Activated T-helper 2 cell treated with anti-CD3 and anti-CD28 coated beads, Interferon-gamma antibody, Interleukin-2, Interleukin-4, amounts not matched to agents 10 μg/mL and 5 μg/mL and 100 μg/mL, durations not matched to agents 14 hours and 24 hours and 36 hours (primary cell): ENCODE data around the gene TECPR2. TPM values are rescaled to one million over a fixed set of nuclear protein-coding genes. Genes with fewer than 3 reads are reported as not detected.

Source experiments
- DNase-seq: peaks from one replicate; pipeline ENCODE4 v3.0.0; 2021; ENCODE audit warnings: low spot score
- H3K27ac Mint-ChIP-seq: one replicate; pipeline ENCODE4 v1.8.0; 2021; ENCODE audit warnings: mixed read lengths
- H3K27me3 Mint-ChIP-seq: one replicate; pipeline ENCODE4 v1.8.0; 2021; ENCODE audit warnings: low read depth, mixed read lengths
- H3K36me3 Mint-ChIP-seq: one replicate; pipeline ENCODE4 v1.8.0; 2021; ENCODE audit warnings: low read depth, mixed read lengths
- H3K4me1 Mint-ChIP-seq: one replicate; pipeline ENCODE4 v1.8.0; 2021; ENCODE audit warnings: low read depth, mixed read lengths
- H3K4me3 Mint-ChIP-seq: one replicate; pipeline ENCODE4 v1.8.0; 2021; ENCODE audit warnings: low read depth, mild to moderate bottlenecking, moderate library complexity, mixed read lengths
- H3K9me3 Mint-ChIP-seq: one replicate; pipeline ENCODE4 v1.8.0; 2021; ENCODE audit warnings: mixed read lengths
- intact Hi-C: fragments of 100-400 bp; cut with micrococcal nuclease; formaldehyde crosslinking; loops from one replicate; pipeline ENCODE4 v1.15.1; 2023
- total RNA-seq: library from RNA; stranded (reverse); gene quantifications from 2 replicates; pipeline ENCODE4 v1.2.3, GENCODE V29; 2022

The TECPR2 gene
- total RNA-seq, 1 donor from 2014 or later: 7.8 TPM

DNA sequence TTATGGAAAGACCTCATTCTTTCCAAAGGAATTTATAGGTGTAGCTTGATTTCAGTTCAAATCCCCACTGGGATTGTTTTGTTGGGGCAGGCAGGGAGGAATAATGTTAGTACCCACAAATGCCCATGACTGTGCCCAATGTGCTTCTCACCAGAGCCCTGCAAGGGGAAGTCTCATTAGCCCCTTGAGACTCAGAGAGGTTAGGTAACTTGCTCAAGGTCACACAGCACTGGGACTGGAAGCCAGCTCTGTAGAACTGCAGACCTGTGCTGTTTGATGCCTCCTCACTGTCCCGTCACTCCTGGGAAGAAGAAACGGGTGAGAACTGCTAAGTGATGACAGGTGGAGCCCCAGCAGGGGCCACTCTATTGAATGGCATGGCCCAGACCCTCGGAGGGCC, 138.0 kb downstream of the TECPR2 start:
- Mint-ChIP-seq H3K9me3 (no peaks in the 10 kb centered on the region), H3K4me3 (no peak overlapping the region), H3K4me1 (peaks cover 10% of the 10 kb centered on the region), H3K36me3 (no peaks in the 10 kb centered on the region), H3K27me3 (no peaks in the 10 kb centered on the region), H3K27ac (peak overlapping the region; percentile 33)
- no peak for DNase-seq
- intact Hi-C loops: no loop called here

DNA sequence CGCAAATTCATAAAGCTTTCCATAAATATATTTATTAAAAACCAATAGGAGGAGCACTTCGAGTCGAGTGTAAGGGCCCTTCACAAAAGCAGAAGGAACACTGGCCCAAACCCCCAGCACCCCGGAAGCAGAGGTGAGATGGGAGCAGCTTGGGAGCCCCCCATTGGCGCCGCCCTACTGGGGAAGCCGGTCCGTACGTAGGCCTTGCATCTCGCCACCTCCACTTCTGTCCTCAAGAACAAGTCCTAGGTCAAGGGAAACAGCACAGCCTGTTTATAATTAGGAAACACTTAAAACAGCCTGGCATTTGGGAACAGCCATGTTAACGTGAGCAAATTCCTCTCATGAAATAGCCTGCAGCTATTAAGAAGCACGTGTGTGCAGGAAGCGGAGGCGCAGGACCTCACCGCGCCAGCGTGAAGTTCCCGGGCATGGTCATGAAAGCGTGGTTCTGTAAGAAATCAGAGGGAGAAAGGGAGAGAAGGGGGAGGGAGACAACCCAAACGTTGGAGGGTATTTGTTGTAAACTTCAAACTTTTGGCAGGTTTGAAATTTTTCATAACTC, 139.1 kb downstream of the TECPR2 start:
- H3K4me1 Mint-ChIP-seq: peaks cover 10% of the 10 kb centered on the region
- H3K9me3 Mint-ChIP-seq: no peaks in the 10 kb centered on the region
- no peak for DNase-seq
- H3K27ac Mint-ChIP-seq: no peak overlapping the region
- H3K27me3 Mint-ChIP-seq: no peaks in the 10 kb centered on the region
- no peak overlapping the region for H3K4me3 Mint-ChIP-seq
- intact Hi-C loops: no loop called here
- peaks cover 3% of the 10 kb centered on the region for H3K36me3 Mint-ChIP-seq

DNA sequence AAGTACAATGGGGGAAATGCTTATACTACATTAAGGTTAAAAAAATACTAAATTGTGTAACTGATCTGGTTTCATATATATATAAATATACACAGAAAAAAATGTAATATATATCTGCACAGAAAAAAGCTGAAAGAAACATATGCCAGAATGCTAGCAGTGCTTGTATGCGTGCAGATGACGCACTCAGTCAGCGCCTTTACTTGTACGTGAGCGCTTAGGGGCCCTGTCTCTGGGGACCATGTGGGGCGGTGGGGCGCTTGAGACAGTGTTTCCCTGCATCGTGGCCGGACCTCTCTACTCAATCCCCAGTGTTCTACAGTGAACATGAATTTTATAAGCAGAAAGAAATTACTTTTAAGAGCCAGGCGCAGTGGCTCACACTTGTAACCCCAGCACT, 139.8 kb downstream of the TECPR2 start:
- Mint-ChIP-seq H3K27ac (no peak overlapping the region), H3K4me1 (peaks cover 10% of the 10 kb centered on the region), H3K4me3 (no peak overlapping the region), H3K9me3 (no peaks in the 10 kb centered on the region), H3K36me3 (peaks cover 3% of the 10 kb centered on the region), H3K27me3 (no peaks in the 10 kb centered on the region)
- intact Hi-C loops: no loop called here
- DNase-seq: no peak

DNA sequence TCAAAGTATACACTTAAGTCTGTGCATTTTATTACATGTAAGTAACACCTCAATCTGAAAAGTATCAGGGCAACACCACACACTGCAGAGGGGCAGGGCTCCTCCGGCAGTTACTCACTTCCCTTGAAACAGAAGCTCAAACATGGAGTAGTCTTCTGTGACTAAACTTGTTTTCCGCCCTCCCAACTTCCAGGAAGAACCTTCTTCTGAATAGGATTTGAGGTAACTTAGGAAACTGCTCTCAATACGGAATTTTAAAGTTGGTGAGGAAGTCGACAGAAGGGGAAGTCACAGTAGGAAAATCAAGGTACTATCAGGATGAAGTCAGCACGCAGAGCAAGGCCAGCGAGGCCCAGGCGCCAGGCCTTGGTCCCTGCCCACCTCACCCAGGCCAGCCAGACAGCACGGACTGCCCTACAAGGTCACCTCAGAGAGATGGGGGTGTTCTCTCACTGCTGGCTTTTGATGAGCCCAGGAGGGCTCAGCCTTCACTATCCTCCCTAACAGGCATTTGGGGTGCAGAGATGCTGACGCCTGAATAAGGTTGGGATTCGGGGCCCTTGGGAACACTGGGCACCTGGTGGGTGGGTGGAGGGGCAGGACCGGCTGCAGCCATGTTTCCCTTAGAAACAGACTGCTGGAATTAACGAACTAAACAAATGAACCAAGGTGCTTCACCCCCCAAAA, 141.0 kb downstream of the TECPR2 start:
- H3K27ac Mint-ChIP-seq: no peak overlapping the region
- no peak overlapping the region for H3K4me3 Mint-ChIP-seq
- H3K9me3 Mint-ChIP-seq: no peaks in the 10 kb centered on the region
- intact Hi-C loops: no loop called here
- no peaks in the 10 kb centered on the region for H3K27me3 Mint-ChIP-seq
- peaks cover 13% of the 10 kb centered on the region for H3K4me1 Mint-ChIP-seq
- H3K36me3 Mint-ChIP-seq: peaks cover 9% of the 10 kb centered on the region
- DNase-seq: no peak

DNA sequence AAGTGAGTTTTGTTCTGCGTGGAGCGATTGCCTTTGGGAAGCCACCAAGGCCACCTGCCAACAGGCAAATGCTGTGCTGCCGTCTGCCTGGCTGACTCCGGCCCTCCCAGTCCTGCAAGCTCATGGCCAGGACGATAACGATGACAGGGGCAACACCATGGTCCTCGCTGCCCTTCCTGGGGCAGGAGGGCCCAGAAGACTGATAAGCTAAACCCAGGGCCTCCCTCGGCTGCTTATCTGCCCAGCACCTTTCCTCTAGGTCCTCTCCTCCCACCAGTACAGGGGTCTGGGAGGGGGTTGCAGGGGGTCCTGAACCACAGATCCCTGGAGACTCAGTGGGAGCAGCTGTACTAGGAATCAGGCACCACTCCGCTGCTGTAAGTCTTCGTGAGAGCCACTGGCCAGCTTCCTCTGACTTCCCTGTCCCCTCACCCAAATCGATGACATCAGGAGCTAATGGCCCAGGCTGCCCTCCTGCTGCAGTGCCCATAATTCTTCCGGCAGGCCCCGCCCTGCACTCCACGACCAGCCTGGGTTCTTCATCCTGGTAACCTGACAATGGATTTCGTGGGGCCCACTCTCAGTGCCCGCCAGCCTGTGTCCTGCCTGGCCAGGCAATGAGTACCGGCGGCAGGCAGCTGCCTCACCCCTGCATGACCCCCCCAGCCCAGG, 141.7 kb downstream of the TECPR2 start:
- no peaks in the 10 kb centered on the region for H3K9me3 Mint-ChIP-seq
- no peak overlapping the region for H3K27ac Mint-ChIP-seq
- no peak for DNase-seq
- H3K4me3 Mint-ChIP-seq: no peak overlapping the region
- peaks cover 9% of the 10 kb centered on the region for H3K36me3 Mint-ChIP-seq
- no peaks in the 10 kb centered on the region for H3K27me3 Mint-ChIP-seq
- H3K4me1 Mint-ChIP-seq: peaks cover 13% of the 10 kb centered on the region
- intact Hi-C loops: no loop called here

DNA sequence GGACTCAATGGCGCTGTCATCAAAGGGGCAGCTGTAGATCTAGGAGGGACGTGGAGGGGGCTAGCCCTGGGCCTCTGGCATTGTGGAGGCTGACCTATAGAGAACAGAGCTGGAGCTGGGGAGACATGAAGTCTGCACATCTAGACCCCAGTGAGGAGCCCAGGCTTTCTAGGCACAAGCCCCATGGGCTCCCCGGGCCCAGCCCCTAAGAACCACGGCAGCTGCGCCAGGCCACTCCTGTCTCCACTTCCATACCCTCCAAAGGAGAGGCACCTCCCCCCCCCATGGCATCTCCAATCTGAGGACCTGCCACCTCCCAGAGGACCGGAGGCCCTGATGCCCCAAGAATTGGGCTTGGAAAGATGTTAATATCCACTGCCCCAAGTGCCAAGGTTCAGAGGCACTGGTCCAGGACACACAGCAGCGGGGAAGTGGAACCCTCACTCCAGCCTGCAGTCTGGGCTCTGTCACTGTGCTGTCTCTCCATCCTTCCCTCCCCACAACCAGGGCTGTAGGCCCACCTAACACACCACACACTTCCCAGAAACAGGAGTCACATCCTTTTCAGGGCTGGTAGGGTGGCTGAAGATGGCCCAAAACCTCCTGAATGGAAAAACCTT, 142.4 kb downstream of the TECPR2 start:
- no peak for DNase-seq
- intact Hi-C loops: no loop called here
- H3K27ac Mint-ChIP-seq: no peak overlapping the region
- peaks cover 11% of the 10 kb centered on the region for H3K4me1 Mint-ChIP-seq
- peaks cover 9% of the 10 kb centered on the region for H3K36me3 Mint-ChIP-seq
- no peaks in the 10 kb centered on the region for H3K27me3 Mint-ChIP-seq
- no peaks in the 10 kb centered on the region for H3K9me3 Mint-ChIP-seq
- no peak overlapping the region for H3K4me3 Mint-ChIP-seq

DNA sequence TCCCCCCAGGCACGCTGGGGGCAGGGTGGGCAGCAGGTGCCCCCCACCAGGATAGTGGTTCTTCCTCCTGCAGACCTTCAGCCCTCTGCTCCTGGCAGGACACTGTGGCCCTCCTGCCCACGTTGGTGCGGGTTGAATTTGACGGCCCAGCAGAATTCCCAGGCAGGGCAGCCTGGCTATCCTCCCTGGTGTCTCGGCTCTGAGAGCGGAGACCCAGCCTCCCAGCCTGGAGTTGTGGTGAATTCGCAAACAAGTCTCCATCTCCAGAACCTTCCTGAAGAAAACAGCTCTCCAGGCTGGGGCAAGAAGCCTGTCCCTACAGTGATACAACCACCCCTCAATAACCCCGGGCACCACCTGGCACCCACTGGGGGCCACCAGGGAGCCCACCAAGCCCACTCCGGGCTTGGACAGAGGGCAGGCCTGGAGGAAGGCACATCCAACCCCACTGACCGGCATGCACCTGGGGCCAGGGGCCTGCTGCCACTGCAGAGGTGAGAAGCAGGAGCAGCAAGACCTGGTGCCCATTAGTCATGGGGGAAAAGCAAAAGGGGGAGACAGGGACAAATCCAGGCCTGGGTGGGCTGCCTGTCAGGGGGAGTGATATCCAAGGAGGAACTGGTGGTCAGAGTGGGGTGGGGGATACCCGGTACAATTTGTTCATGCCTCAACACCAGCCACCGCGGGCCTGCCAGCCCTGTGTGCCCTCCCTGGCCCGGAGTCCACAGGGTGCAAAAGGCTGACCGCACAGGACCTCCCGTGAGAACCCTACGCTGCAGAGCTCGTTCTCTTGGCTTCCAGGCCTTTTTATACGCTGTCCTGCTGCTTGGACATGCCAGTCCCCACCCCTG, 143.3 kb downstream of the TECPR2 start:
- peaks cover 9% of the 10 kb centered on the region for H3K36me3 Mint-ChIP-seq
- intact Hi-C loops: no loop called here
- no peaks in the 10 kb centered on the region for H3K9me3 Mint-ChIP-seq

DNA sequence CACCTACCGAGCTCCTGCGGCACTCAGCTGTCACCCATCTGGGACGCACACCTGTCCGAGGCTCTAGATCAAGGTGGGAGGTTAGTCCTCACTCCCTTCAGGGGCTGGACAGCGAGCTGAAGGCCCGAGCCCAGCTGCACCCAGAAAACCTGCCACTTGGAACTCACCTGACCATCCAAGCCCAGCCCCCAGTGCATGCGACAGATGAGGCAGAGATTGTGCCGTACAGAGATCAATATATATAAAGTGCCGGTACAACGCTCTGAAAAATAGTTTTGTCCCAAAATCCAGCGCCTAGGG, 143.8 kb downstream of the TECPR2 start:
- Mint-ChIP-seq H3K27me3 (no peaks in the 10 kb centered on the region), H3K4me3 (no peak overlapping the region), H3K9me3 (no peaks in the 10 kb centered on the region), H3K36me3 (peaks cover 9% of the 10 kb centered on the region), H3K27ac (no peak overlapping the region), H3K4me1 (peaks cover 12% of the 10 kb centered on the region)
- DNase-seq: no peak
- intact Hi-C loops: no loop called here

More for the DNA sequence above, 143.3 kb downstream of the TECPR2 start:
- peaks cover 12% of the 10 kb centered on the region for H3K4me1 Mint-ChIP-seq
- no peak overlapping the region for H3K27ac Mint-ChIP-seq
- H3K27me3 Mint-ChIP-seq: no peaks in the 10 kb centered on the region
- H3K4me3 Mint-ChIP-seq: no peak overlapping the region
- DNase-seq: no peak

DNA sequence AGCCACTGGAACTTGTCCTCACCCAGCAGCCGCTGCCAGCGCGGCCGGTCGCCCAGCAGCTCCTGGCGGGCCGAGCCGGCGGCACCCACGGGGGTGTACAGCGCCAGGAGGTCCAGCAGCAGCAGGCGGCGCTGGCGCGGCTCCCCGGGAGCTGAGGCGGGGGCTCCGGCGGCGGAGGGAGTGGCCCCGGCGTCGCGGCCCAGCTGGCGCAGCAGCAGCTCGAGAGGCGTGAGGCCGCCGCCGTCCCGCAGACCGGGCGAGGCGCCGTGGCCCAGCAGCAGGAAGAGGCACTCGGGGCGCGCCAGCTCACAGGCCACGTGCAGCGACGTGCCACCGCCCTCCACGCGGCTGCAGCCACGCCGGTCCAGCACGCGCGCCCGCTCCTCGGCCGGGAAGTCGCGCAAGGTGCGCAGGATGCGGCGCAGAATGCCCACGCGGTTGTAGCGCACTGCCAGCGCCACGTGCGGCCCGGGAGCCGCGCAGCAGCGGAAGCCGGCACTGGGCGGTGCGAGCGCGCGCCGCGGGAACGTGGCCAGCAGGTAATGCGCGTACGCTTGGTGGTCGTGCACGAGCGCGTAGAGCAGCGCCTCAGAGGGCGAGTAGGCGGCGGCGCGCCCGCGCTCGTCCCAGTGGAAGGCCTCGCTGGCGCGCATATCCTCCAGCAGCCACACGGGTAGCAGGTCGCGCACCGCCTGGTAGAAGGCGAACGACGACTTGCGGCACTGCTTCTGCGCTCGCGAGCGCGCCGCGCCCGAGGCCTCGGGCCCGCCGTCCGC, 144.5 kb downstream of the TECPR2 start:
- intact Hi-C loops: no loop called here
- Mint-ChIP-seq H3K27me3 (no peaks in the 10 kb centered on the region), H3K4me3 (no peak overlapping the region), H3K27ac (no peak overlapping the region), H3K36me3 (peaks cover 9% of the 10 kb centered on the region), H3K4me1 (peaks cover 12% of the 10 kb centered on the region), H3K9me3 (no peaks in the 10 kb centered on the region)
- DNase-seq: no peak

DNA sequence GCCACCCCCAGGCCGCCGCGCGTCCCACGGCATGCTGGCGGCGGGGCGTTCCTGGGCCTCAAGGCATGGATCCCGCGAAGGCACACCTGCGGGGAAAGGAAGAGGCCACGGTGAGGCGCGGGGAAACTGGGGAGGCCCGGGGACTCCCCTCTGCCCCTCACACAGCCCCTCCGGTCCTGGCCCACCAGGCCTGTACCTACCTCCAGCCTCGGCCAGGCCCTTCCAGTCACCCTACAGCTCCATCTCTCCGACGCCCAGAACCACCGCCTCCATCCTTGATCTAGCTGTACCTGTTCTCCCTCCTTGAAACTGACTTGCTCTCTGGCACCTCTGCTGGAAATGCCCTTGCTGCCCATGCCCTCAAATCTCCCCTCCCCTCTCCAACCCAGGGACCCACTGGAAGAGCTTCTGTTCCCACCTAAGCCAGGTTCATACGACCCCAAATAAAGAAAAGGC, 145.1 kb downstream of the TECPR2 start:
- peaks cover 12% of the 10 kb centered on the region for H3K4me1 Mint-ChIP-seq
- peak overlapping the region; percentile 45 for H3K4me3 Mint-ChIP-seq
- DNase-seq: no peak
- H3K27me3 Mint-ChIP-seq: no peaks in the 10 kb centered on the region
- peaks cover 9% of the 10 kb centered on the region for H3K36me3 Mint-ChIP-seq
- intact Hi-C loops: no loop called here
- H3K27ac Mint-ChIP-seq: no peak overlapping the region
- H3K9me3 Mint-ChIP-seq: no peaks in the 10 kb centered on the region

DNA sequence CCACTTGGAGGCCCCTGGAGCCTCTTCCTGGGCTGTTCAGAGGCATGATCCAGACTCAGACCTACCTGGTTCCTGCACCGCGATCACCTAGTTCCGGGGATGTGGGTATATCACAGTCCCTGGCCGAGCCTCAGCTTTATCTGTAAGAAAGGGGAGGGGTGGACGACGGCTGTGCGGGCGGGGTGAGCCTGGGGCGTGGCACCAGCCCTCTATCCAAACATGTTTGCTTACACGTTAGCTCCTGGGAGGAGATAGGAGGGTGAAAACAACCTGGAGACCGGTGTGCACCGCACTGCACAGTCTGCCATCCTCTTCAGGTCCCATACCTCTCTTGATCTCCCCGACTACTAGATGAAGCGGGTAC, 145.7 kb downstream of the TECPR2 start:
- intact Hi-C loops: no loop called here
- H3K36me3 Mint-ChIP-seq: peaks cover 9% of the 10 kb centered on the region
- no peak for DNase-seq
- H3K27me3 Mint-ChIP-seq: no peaks in the 10 kb centered on the region
- H3K27ac Mint-ChIP-seq: no peak overlapping the region
- peaks cover 12% of the 10 kb centered on the region for H3K4me1 Mint-ChIP-seq
- peak overlapping the region; percentile 67 for H3K4me3 Mint-ChIP-seq
- no peaks in the 10 kb centered on the region for H3K9me3 Mint-ChIP-seq
